Measurements from ENCODE around the gene CRTAC1.
"Not testable (repeated sequence)": the region's sequence is repeated elsewhere in the genome, so short reads cannot be mapped to it uniquely, and the experiment has no call there.

Gene CRTAC1

GRCh38 chr10:97866524-97867219, 163.7 kb downstream of the CRTAC1 start:
- no peak for DNase-seq

GRCh38 chr10:97865488-97865887, 164.9 kb downstream of the CRTAC1 start:
- no peak for DNase-seq

- DNase-seq, result no peak
Measured at GRCh38 chr10:97863808-97864207, 166.6 kb downstream of the CRTAC1 start.

GRCh38 chr10:97861924-97862323, 168.5 kb downstream of the CRTAC1 start:
- no peak for DNase-seq

GRCh38 chr10:97861097-97861750, 169.2 kb downstream of the CRTAC1 start:
- DNase-seq, result no peak

- peak; percentile 77 for DNase-seq
Measured at GRCh38 chr10:97858001-97858439, 172.4 kb downstream of the CRTAC1 start.

GRCh38 chr10:97854743-97855142, 175.7 kb downstream of the CRTAC1 start:
- no peak for DNase-seq

- no peak for DNase-seq
Measured at GRCh38 chr10:97852840-97853405, 177.5 kb downstream of the CRTAC1 start.

GRCh38 chr10:97852277-97852676, 178.1 kb downstream of the CRTAC1 start:
- no peak for DNase-seq

- DNase-seq, result peak; percentile 61
Measured at GRCh38 chr10:97851341-97852001, 178.9 kb downstream of the CRTAC1 start.

GRCh38 chr10:97850446-97850845, 180.0 kb downstream of the CRTAC1 start:
- no peak for DNase-seq

- DNase-seq, result peak; percentile 66
Measured at GRCh38 chr10:97849687-97850402, 180.6 kb downstream of the CRTAC1 start, which contains the start of gene GOLGA7B. GOLGA7B (plus strand) TSS chr10:97849843; CDS start chr10:97850304, 461 bp downstream.

- DNase-seq, result no peak
Measured at GRCh38 chr10:97849103-97849686, 181.2 kb downstream of the CRTAC1 start.

- no peak for DNase-seq
Measured at GRCh38 chr10:97844678-97845077, 185.7 kb downstream of the CRTAC1 start.

GRCh38 chr10:97843972-97844371, 186.4 kb downstream of the CRTAC1 start:
- not testable (repeated sequence) for DNase-seq

GRCh38 chr10:97843281-97843671, 187.1 kb downstream of the CRTAC1 start:
- DNase-seq, result no peak

GRCh38 chr10:97842656-97843280, 187.7 kb downstream of the CRTAC1 start:
- DNase-seq, result no peak

- DNase-seq, result not testable (repeated sequence)
Measured at GRCh38 chr10:97842114-97842513, 188.3 kb downstream of the CRTAC1 start.

- DNase-seq, result not testable (repeated sequence)
Measured at GRCh38 chr10:97841166-97841565, 189.3 kb downstream of the CRTAC1 start.

- DNase-seq, result no peak
Measured at GRCh38 chr10:97838091-97838490, 192.3 kb downstream of the CRTAC1 start.

GRCh38 chr10:97836446-97836845, 194.0 kb downstream of the CRTAC1 start:
- no peak for DNase-seq

GRCh38 chr10:97831259-97831658, 199.2 kb downstream of the CRTAC1 start:
- no peak for DNase-seq

Measured in hematopoietic multipotent progenitor cell treated with erythropoietin and hydrocortisone succinate and interleukin-3 and kit ligand, for 4 days (in vitro differentiated cells).